K562 (cell line): ENCODE measurements around the gene FOSL2. TPM values are rescaled to one million over a fixed set of nuclear protein-coding genes. Genes with fewer than 3 reads are reported as not detected.

Source experiments
- FOXA3 ChIP-seq, 2 experiments: fragments of 450-650 bp in 1 of 2; sonication (generic) in 1 of 2; formaldehyde crosslinking; IDR thresholded peaks in 1 of 2; conservative IDR thresholded peaks in 1 of 2; 2 replicates each; pipeline versions ENCODE4 v1.4.0 to v1.8.0; 2020 to 2022; ENCODE audit warnings: mild to moderate bottlenecking in 2 of 2, missing genetic modification reagents in 1 of 2
- FOXK2 ChIP-seq, 2 experiments: fragments of 450-650 bp; IDR thresholded peaks in 1 of 2; conservative IDR thresholded peaks in 1 of 2; 2 replicates each; pipeline ENCODE4 v1.6.1; 2016; ENCODE audit warnings: low read depth in 2 of 2, mild to moderate bottlenecking in 1 of 2
- KDM2B ChIP-seq: fragments of 250-450 bp; sonication (Bioruptor Pico); IDR thresholded peaks from 2 replicates; pipeline ENCODE4 v1.8.0; 2021; ENCODE audit warnings: mild to moderate bottlenecking, moderate library complexity
- KLF13 ChIP-seq: fragments of 450-650 bp; IDR thresholded peaks from 2 replicates; pipeline ENCODE4 v1.6.1; 2016; ENCODE audit warnings: missing genetic modification characterization, low read depth, mild to moderate bottlenecking, missing compliant biosample characterization, moderate library complexity, borderline replicate concordance
- MTF1 ChIP-seq: fragments of 250-450 bp; sonication (Bioruptor Pico); IDR thresholded peaks from 2 replicates; pipeline ENCODE4 v1.9.0; 2021; ENCODE audit warnings: moderate library complexity, mild to moderate bottlenecking, inconsistent platforms, borderline replicate concordance
- RAD51 ChIP-seq: fragments of 450-650 bp; IDR thresholded peaks from 2 replicates; pipeline ENCODE4 v1.7.1; 2016; ENCODE audit warnings: low read depth, mild to moderate bottlenecking, borderline replicate concordance
- RBM39 ChIP-seq: fragments of 200-400 bp; formaldehyde crosslinking; optimal IDR thresholded peaks from 2 replicates; pipeline ENCODE3; 2018; ENCODE audit warnings: low read depth, low read length
- REST ChIP-seq, 2 experiments: fragments of 450-650 bp; formaldehyde crosslinking in 1 of 2; IDR thresholded peaks; 2 replicates each; pipeline versions ENCODE4 v1.4.0 to v1.6.1; 2014 to 2020; ENCODE audit warnings: mild to moderate bottlenecking in 2 of 2, borderline replicate concordance in 1 of 2, low read depth in 1 of 2
- SREBF2 ChIP-seq: sonication (generic); formaldehyde crosslinking; IDR thresholded peaks from 2 replicates; pipeline ENCODE4 v1.4.0; 2020; ENCODE audit warnings: mild to moderate bottlenecking, missing genetic modification reagents
- TAF1 ChIP-seq: IDR thresholded peaks from 2 replicates; pipeline ENCODE4 v1.6.1; 2011; ENCODE audit warnings: mild to moderate bottlenecking, low read length, moderate library complexity; ENCODE audit not compliant: insufficient read depth, control insufficient read depth, severe bottlenecking; ENCODE audit errors: extremely low read depth
- ZBTB1 ChIP-seq: sonication (generic); formaldehyde crosslinking; IDR thresholded peaks from 2 replicates; pipeline ENCODE4 v1.8.1; 2023; ENCODE audit warnings: missing genetic modification reagents, low read depth, mild to moderate bottlenecking, borderline replicate concordance
- ZNF212 ChIP-seq: fragments of 450-650 bp; formaldehyde crosslinking; IDR thresholded peaks from 2 replicates; pipeline ENCODE4 v1.4.0; 2020; ENCODE audit warnings: mild to moderate bottlenecking
- polyA plus RNA-seq, 8 experiments: library from polyadenylated mRNA; depleted of rRNA in 4 of 8; stranded (reverse) in 5 of 8; unstranded in 3 of 8; fragments of >200 nt; fragmentation: Nextera tagmentation in 2 of 8; fragmentation: Illumina TruSeq in 1 of 8; extraction: Ambion mirVana in 2 of 8; extraction: Trizol in 1 of 8; gene quantifications; 2 replicates each; pipeline versions ENCODE4 v1.2.1 to v1.2.3, GENCODE V29; 2011 to 2014; ENCODE audit warnings: inconsistent platforms in 1 of 8, missing spikeins in 1 of 8
- total RNA-seq, 7 experiments: library from RNA; depleted of rRNA in 6 of 7; stranded (reverse); fragments of >200 nt in 6 of 7; fragmentation: Illumina TruSeq in 2 of 7; extraction: Trizol in 2 of 7; gene quantifications; 2 replicates each; pipeline versions ENCODE4 v1.2.1 to v1.2.3, GENCODE V29; 2011 to 2021; ENCODE audit warnings: low replicate concordance in 1 of 7

Gene FOSL2
- total and polyA plus RNA-seq, 9 of the 15 experiments (the other 6 are each of a cell fraction or from before 2014, with no cell fraction given), result 0.04 to 2.9 (median 0.80) TPM

GRCh38 chr2:28359222-28360057 is 33.2 kb upstream of the FOSL2 start (continued):
- TF ChIP-seq REST (IDR thresholded peaks at IDR 0.05; ENCODE audit: borderline replicate concordance) (no peak; the same call in 1 of the 2 replicates), REST (CRISPR knock-in tag; IDR thresholded peaks at IDR 0.05; ENCODE audit: low read depth) (no peak), MTF1 (CRISPR knock-in tag) (no peak), SREBF2 (CRISPR knock-in tag) (no peak), FOXA3 (CRISPR knock-in tag; conservative IDR thresholded peaks at IDR 0.05 in 1 of 2, IDR thresholded peaks at IDR 0.05 in 1 of 2) (peak; percentile 81 to 92), KLF13 (no peak), ZNF212 (CRISPR knock-in tag) (no peak), TAF1 (peak; percentile 23), RBM39 (no peak), FOXK2 (conservative IDR thresholded peaks at IDR 0.05 in 1 of 2, IDR thresholded peaks at IDR 0.05 in 1 of 2; ENCODE audit: low read depth in 2 of 2) (peak; percentile 55 to 56; a peak in 2 of 4 replicates), RAD51 (0 out of 2 replicates have a peak, but pooled peaks have one; percentile 25), KDM2B (no peak), ZBTB1 (peak; percentile 57; the same call in 1 of the 2 replicates)
